Pancreas (tissue), 10 donors: ENCODE measurements around the gene ITGAL. TPM values are rescaled to one million over a fixed set of nuclear protein-coding genes. Genes with fewer than 3 reads are reported as not detected.

Source experiments
- ATAC-seq, 4 donors: fragments of 200-7000 bp; cut with Tn5 transposase; one replicate each; pipeline versions ENCODE4 v1.8.0 to v1.9.1; 2020; ENCODE audit warnings: mild to moderate bottlenecking in 4 of 4, moderate library complexity in 4 of 4
- DNase-seq, 6 donors: peaks; one replicate each; pipeline ENCODE4 v3.0.0-alpha.2; 2020
- FAIRE-seq: peaks from 2 replicates; lab custom pipeline; 2012; peaks lifted over from hg19 to GRCh38; lab: Jason Lieb, UNC
- H3K27ac ChIP-seq, 4 donors: fragments of 200-600 bp; sonication (generic); 1 replicate in 3 of 4; 2 replicates in 1 of 4; pipeline versions ENCODE4 v1.5.0 to v1.8.0; 2020
- H3K27me3 ChIP-seq, 4 donors: fragments of 200-600 bp; one replicate each; pipeline ENCODE4 v1.8.0; 2021
- H3K36me3 ChIP-seq, 3 donors: fragments of 200-600 bp; sonication (generic) in 1 of 3; one replicate each; pipeline versions ENCODE4 v1.5.0 to v1.8.0; 2020 to 2021
- H3K4me1 ChIP-seq, 3 donors: fragments of 200-600 bp; one replicate each; pipeline ENCODE4 v1.8.0; 2021
- H3K4me3 ChIP-seq, 4 donors: fragments of 200-600 bp; sonication (generic) in 2 of 4; one replicate each; pipeline versions ENCODE4 v1.5.0 to v1.8.0; 2020 to 2021
- H3K9me3 ChIP-seq, 4 donors: fragments of 200-600 bp; one replicate each; pipeline ENCODE4 v1.8.0; 2021
- CTCF ChIP-seq, 4 donors: fragments of 200-600 bp; sonication (generic) in 3 of 4; IDR thresholded peaks; one replicate each; pipeline versions ENCODE4 v1.5.0 to v1.8.0; 2021; ENCODE audit warnings: antibody characterized with exemption in 4 of 4
- whole genome bisulfite sequencing, 2 donors: extraction: QIAGEN DNeasy Blood & Tissue Kit; methylation state at CpG; one replicate each; pipeline ENCODE4 v1.1.7; 2013; 5-methylcytosine and 5-hydroxymethylcytosine counted together
- intact Hi-C, 3 donors: fragments of 100-400 bp; cut with DNase I; formaldehyde crosslinking; loops; one replicate each; pipeline versions ENCODE4 v1.11.1 to v1.14.2; 2022
- polyA plus RNA-seq, 2 donors: library from polyadenylated mRNA; stranded (reverse); fragments of 200-250 nt; gene quantifications; one replicate each; pipeline ENCODE4 v1.2.3, GENCODE V29; 2013
- total RNA-seq, 6 donors: library from RNA; stranded (reverse); fragmentation: NEBNext Ultra II Directional in 4 of 6; extraction: Animal tissue kit (Norgen Biotek cat#: 25700) in 4 of 6; gene quantifications; one replicate each; pipeline versions ENCODE4 v1.2.1 to v1.2.4, GENCODE V29; 2021 to 2023
- donor health status: healthy with polysubstance abuse.
- donor health status: DM: no; HTN: no; CAD: no; lungs with moderate emphysema.
- donor health status: DM: no; HTN: no; CAD: no.
- donor health status: control.
- donor health status: control.
- donor health status: Bipolar disorder and iron deficiency.
- donor health status: DM: yes; HTN: yes; CAD: no.
- donor health status: DM: no; HTN: no; CAD: no.
- donor health status: DM: no; HTN: no; CAD: no.
- donor health status: DM: yes; HTN: yes; CAD: no.

The ITGAL gene
- total and polyA plus RNA-seq, 8 donors = 0.54 to 9.1 (median 1.8) TPM

- intact Hi-C loops = loop anchor here in 1 of 3 donors (5.0 kb wide), 1 partner anchor 95 kb away; the partner anchor contains the start of gene DCTPP1
- H3K4me1 ChIP-seq = peaks cover 6 to 11% (median 7%) of the 10 kb centered on the region in 3 donors
Observed at GRCh38 chr16:30526823-30527634, 54.5 kb downstream of the ITGAL start.

GRCh38 chr16:30527635-30528178 is 55.2 kb downstream of the ITGAL start:
- peak overlapping the region in 3 of 4 donors; percentile 52 to 80 (median 55) for H3K4me3 ChIP-seq
- H3K27me3 ChIP-seq = no peaks in the 10 kb centered on the region
- intact Hi-C loops = loop anchor here in 1 of 3 donors (5.0 kb wide), 1 partner anchor 95 kb away; the partner anchor contains the start of gene DCTPP1
- 7 to 11% methylated on average over 14 of the region's 14 CpGs for WGBS, 2 donors
- H3K27ac ChIP-seq = peak overlapping the region; percentile 90 to 99 (median 96)
- H3K9me3 ChIP-seq = no peaks in the 10 kb centered on the region
- no peak for DNase-seq
- no peak for FAIRE-seq
- no peak for TF ChIP-seq CTCF (IDR thresholded peaks at IDR 0.05)
- peaks cover 0 to 5% (median 0%) of the 10 kb centered on the region in 3 donors for H3K36me3 ChIP-seq
- ATAC-seq = no peak
- peaks cover 6 to 11% (median 7%) of the 10 kb centered on the region in 3 donors for H3K4me1 ChIP-seq

More at GRCh38 chr16:30526823-30527634, 54.5 kb downstream of the ITGAL start:
- 0% methylated on average over 69 to 79 of the region's 79 CpGs for WGBS, 2 donors
- Histone ChIP-seq H3K27me3 (no peaks in the 10 kb centered on the region), H3K9me3 (no peaks in the 10 kb centered on the region), H3K36me3 (no peaks in the 10 kb centered on the region), H3K27ac (peak overlapping the region; percentile 90 to 99 (median 96)), H3K4me3 (peak overlapping the region; percentile 52 to 80 (median 64))
- peak; percentile 60 for FAIRE-seq
- TF ChIP-seq CTCF (IDR thresholded peaks at IDR 0.05) = peak in 1 of 4 donors; percentile 30
- peak; percentile 97 to 100 (median 99) for DNase-seq
- ATAC-seq = peak; percentile 87 to 97 (median 92)

GRCh38 chr16:30528799-30529457 is 56.4 kb downstream of the ITGAL start:
- H3K4me1 ChIP-seq = peaks cover 6 to 17% (median 15%) of the 10 kb centered on the region in 3 donors
- ATAC-seq (no peak), DNase-seq (no peak), FAIRE-seq (no peak)
- 47 to 49% methylated on average over 4 of the region's 4 CpGs for WGBS, 2 donors
- TF ChIP-seq CTCF (IDR thresholded peaks at IDR 0.05) = no peak
- intact Hi-C loops = loop anchor here in 1 of 3 donors (5.0 kb wide), 1 partner anchor 97 kb away; the partner anchor contains the start of gene DCTPP1
- H3K36me3 ChIP-seq = peaks cover 0 to 7% (median 0%) of the 10 kb centered on the region in 3 donors
- peak overlapping the region in 2 of 4 donors; percentile 90 to 99 for H3K27ac ChIP-seq
- H3K9me3 ChIP-seq = no peaks in the 10 kb centered on the region
- no peak overlapping the region for H3K4me3 ChIP-seq
- no peaks in the 10 kb centered on the region for H3K27me3 ChIP-seq

GRCh38 chr16:30530163-30531037 is 57.9 kb downstream of the ITGAL start:
- H3K4me1 ChIP-seq = peaks cover 6 to 17% (median 15%) of the 10 kb centered on the region in 3 donors
- 80 to 84% methylated on average over 13 of the region's 13 CpGs for WGBS, 2 donors
- ATAC-seq = no peak
- no peak for TF ChIP-seq CTCF (IDR thresholded peaks at IDR 0.05)
- intact Hi-C loops = no loop called here
- no peak for FAIRE-seq
- no peak for DNase-seq
- H3K27me3 ChIP-seq = no peaks in the 10 kb centered on the region
- H3K9me3 ChIP-seq = no peaks in the 10 kb centered on the region
- peaks cover 0 to 7% (median 0%) of the 10 kb centered on the region in 3 donors for H3K36me3 ChIP-seq
- H3K4me3 ChIP-seq = no peak overlapping the region
- no peak overlapping the region for H3K27ac ChIP-seq
